HG03442 (cell line): Measurements from ENCODE around the gene MGMT.
A peak's percentile ranks its signal among the peaks of the same experiment; 100 is the strongest.

ENCODE experiments used
- ATAC-seq: cut with Tn5 transposase; IDR thresholded peaks from one replicate; pipeline ENCODE4 v1.9.1; 2021; ENCODE audit warnings: mild to moderate bottlenecking, moderate library complexity; ENCODE audit not compliant: unreplicated experiment

MGMT gene

GRCh38 chr10:129581827-129582411 is 114.9 kb downstream of the MGMT start:
- ATAC-seq, result no peak

GRCh38 chr10:129583831-129584230 is 116.8 kb downstream of the MGMT start:
- no peak for ATAC-seq

- ATAC-seq, result no peak
Observed at GRCh38 chr10:129586898-129587443, 119.9 kb downstream of the MGMT start.

- no peak for ATAC-seq
Observed at GRCh38 chr10:129589546-129589945, 122.5 kb downstream of the MGMT start.

GRCh38 chr10:129593953-129594352 is 126.9 kb downstream of the MGMT start:
- no peak for ATAC-seq

GRCh38 chr10:129594811-129595210 is 127.8 kb downstream of the MGMT start:
- ATAC-seq, result no peak

GRCh38 chr10:129598413-129598812 is 131.4 kb downstream of the MGMT start:
- no peak for ATAC-seq

- ATAC-seq, result no peak
Observed at GRCh38 chr10:129599160-129599559, 132.1 kb downstream of the MGMT start.

- ATAC-seq, result peak; percentile 40
Observed at GRCh38 chr10:129601737-129602136, 134.7 kb downstream of the MGMT start.

GRCh38 chr10:129602938-129603535 is 136.0 kb downstream of the MGMT start:
- no peak for ATAC-seq

GRCh38 chr10:129604333-129605032 is 137.4 kb downstream of the MGMT start:
- peak; percentile 44 for ATAC-seq

GRCh38 chr10:129605266-129605985 is 138.4 kb downstream of the MGMT start:
- peak; percentile 38 for ATAC-seq

GRCh38 chr10:129605986-129606518 is 139.0 kb downstream of the MGMT start:
- peak; percentile 54 for ATAC-seq

- ATAC-seq, result no peak
Observed at GRCh38 chr10:129607607-129608109, 140.6 kb downstream of the MGMT start.

- ATAC-seq, result no peak
Observed at GRCh38 chr10:129608653-129609052, 141.6 kb downstream of the MGMT start.

- no peak for ATAC-seq
Observed at GRCh38 chr10:129609551-129609950, 142.5 kb downstream of the MGMT start.

GRCh38 chr10:129612481-129613109 is 145.6 kb downstream of the MGMT start:
- ATAC-seq, result no peak

GRCh38 chr10:129613377-129613980 is 146.4 kb downstream of the MGMT start:
- ATAC-seq, result no peak

GRCh38 chr10:129614341-129614740 is 147.3 kb downstream of the MGMT start:
- ATAC-seq, result no peak

GRCh38 chr10:129615381-129615780 is 148.3 kb downstream of the MGMT start:
- ATAC-seq, result no peak
